ENCODE results near the gene ANGPTL2.

DNA sequence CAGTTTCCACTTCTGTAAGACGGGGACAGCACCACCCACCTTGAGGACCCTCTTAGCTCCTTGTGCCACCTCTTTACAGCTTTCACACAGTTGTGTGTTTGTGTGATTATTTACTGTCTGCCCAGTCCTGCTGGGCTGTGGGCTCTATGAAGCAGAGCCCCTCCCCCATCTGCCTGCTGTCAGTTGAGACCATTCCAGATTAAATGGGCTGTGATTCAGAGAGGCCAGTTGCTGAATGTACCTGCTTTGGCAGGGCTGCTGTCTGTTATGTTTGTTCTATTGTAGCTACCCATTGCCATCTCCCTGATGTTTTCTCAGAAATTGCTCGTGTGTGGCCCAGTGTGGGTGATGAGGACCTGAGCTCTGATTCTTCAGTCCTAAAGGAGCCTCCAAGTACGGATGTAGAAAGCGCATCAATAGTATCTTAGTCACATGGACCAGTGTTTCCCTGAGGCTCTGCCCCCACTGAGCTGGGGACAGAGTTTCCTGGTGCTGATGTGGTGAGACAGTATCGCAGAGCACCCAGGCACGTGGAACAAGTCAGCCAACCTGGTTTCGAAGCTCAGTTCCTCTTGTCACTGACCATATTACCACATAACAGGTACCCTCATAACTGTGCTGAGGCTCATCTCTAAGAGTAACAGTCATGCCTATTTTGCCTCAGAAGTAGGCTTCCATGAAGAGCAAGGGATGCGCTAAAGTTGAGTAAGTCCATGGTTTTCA is 3.7 kb downstream of the ANGPTL2 start:
- TF ChIP-seq CREB1 (IDR thresholded peaks at IDR 0.05; ENCODE audit: low read depth) (no peak), RAD21 (IDR thresholded peaks at IDR 0.05; ENCODE audit: low read depth) (no peak), TCF12 (IDR thresholded peaks at IDR 0.05; ENCODE audit: low read depth) (no peak), YY1 (IDR thresholded peaks at IDR 0.05; ENCODE audit: low read depth) (no peak), EP300 (IDR thresholded peaks at IDR 0.05; ENCODE audit: borderline replicate concordance) (no peak), ZBTB7A (IDR thresholded peaks at IDR 0.05; ENCODE audit: low read depth) (no peak), FOXM1 (IDR thresholded peaks at IDR 0.05; ENCODE audit: borderline replicate concordance, low read depth) (no peak), MAX (IDR thresholded peaks at IDR 0.05) (no peak)

All from Ishikawa (cell line).